Colonic mucosa (tissue), 4 donors: ENCODE results near the gene IDI1. TPM values are rescaled to one million over a fixed set of nuclear protein-coding genes. Genes with fewer than 3 reads are reported as not detected.

Source experiments
- DNase-seq: peaks from one replicate; pipeline ENCODE4 v3.0.0-alpha.2; 2020
- H3K27ac ChIP-seq: fragments of 200-600 bp; one replicate; pipeline ENCODE4 v1.8.0; 2021
- H3K27me3 ChIP-seq: fragments of 200-600 bp; one replicate; pipeline ENCODE4 v1.8.0; 2021
- H3K36me3 ChIP-seq: fragments of 200-600 bp; one replicate; pipeline ENCODE4 v1.8.0; 2021
- H3K4me1 ChIP-seq: fragments of 200-600 bp; one replicate; pipeline ENCODE4 v1.8.0; 2021; ENCODE audit warnings: mild to moderate bottlenecking
- H3K4me3 ChIP-seq: fragments of 200-600 bp; one replicate; pipeline ENCODE4 v1.8.0; 2021
- H3K9ac ChIP-seq, 2 donors: one replicate each; pipeline ENCODE4 v1.7.0; 2013; ENCODE audit warnings: control low read depth in 2 of 2, low read depth in 2 of 2, low read length in 2 of 2
- H3K9me3 ChIP-seq: fragments of 200-600 bp; one replicate; pipeline ENCODE4 v1.8.0; 2021
- intact Hi-C: fragments of 100-400 bp; cut with DNase I; formaldehyde crosslinking; loops from one replicate; pipeline ENCODE4 v1.14.1; 2022
- total RNA-seq, 2 donors: library from RNA; stranded (reverse); fragmentation: NEBNext Ultra II Directional in 1 of 2; extraction: Animal tissue kit (Norgen Biotek cat#: 25700) in 1 of 2; gene quantifications; one replicate each; pipeline ENCODE4 v1.2.1, GENCODE V29; 2021
- TF ChIP-seq, protein P1 (sequence below): fragments of 200-600 bp; IDR thresholded peaks from one replicate; pipeline ENCODE4 v1.8.0; 2022; ENCODE audit warnings: antibody characterized with exemption, mild to moderate bottlenecking
- donor health status: healthy.
- donor health status: DM: no; HTN: no; CAD: no.
- donor health status: DM: no; HTN: no; CAD: no.

IDI1 gene
- total RNA-seq, 2 donors from 2014 or later = 41.3 to 142 TPM

DNA sequence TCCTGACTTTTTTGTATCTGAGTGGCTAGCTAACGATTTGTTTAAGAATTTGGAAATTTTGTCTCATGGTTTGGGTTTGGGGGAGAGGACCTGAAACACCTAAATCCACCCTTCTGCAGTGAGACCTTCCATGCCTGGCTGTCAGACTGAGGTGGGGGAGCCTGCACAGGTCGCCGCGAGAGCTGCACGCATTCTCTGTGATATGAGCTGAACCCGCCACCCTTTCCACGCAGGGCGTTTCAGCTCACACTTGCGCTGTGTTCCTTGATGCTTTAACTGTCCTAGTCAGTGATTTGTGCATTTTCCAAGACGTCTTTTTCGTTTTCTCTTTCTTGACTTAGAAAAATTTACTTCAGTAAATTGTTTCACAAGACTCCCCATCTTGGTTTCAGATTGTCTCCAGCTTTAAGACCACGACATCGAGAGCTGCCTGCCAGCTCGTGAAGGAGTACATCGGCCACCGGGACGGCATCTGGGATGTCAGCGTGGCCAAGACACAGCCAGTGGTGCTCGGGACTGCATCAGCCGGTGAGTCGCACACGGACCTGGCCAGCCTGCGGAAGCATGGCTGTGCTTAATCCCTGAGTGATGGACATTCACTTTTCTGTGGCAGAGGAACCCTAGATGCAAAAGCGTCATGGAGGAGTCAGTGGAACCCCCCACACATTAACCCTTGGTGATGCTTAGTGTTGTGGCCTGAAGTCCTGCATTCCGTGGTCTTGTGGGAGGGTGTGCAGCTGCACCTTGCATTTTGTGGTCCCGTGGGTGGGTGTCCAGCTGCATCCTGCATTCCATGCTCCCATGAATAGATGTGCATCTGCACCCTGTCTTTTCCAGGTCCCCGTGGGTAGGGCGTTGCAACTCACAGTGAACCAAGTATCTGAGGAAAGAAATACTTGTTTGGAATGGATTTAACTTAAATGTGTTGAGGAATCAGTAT is 35.4 kb upstream of the IDI1 start:
- Histone ChIP-seq H3K27me3 (no peaks in the 10 kb centered on the region), H3K9ac (no peak overlapping the region), H3K36me3 (peaks cover 12% of the 10 kb centered on the region), H3K4me3 (no peak overlapping the region), H3K4me1 (no peaks in the 10 kb centered on the region), H3K9me3 (no peaks in the 10 kb centered on the region), H3K27ac (no peak overlapping the region)
- TF ChIP-seq, protein P1, sequence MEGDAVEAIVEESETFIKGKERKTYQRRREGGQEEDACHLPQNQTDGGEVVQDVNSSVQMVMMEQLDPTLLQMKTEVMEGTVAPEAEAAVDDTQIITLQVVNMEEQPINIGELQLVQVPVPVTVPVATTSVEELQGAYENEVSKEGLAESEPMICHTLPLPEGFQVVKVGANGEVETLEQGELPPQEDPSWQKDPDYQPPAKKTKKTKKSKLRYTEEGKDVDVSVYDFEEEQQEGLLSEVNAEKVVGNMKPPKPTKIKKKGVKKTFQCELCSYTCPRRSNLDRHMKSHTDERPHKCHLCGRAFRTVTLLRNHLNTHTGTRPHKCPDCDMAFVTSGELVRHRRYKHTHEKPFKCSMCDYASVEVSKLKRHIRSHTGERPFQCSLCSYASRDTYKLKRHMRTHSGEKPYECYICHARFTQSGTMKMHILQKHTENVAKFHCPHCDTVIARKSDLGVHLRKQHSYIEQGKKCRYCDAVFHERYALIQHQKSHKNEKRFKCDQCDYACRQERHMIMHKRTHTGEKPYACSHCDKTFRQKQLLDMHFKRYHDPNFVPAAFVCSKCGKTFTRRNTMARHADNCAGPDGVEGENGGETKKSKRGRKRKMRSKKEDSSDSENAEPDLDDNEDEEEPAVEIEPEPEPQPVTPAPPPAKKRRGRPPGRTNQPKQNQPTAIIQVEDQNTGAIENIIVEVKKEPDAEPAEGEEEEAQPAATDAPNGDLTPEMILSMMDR = no peak
- intact Hi-C loops = no loop called here
- no peak for DNase-seq

DNA sequence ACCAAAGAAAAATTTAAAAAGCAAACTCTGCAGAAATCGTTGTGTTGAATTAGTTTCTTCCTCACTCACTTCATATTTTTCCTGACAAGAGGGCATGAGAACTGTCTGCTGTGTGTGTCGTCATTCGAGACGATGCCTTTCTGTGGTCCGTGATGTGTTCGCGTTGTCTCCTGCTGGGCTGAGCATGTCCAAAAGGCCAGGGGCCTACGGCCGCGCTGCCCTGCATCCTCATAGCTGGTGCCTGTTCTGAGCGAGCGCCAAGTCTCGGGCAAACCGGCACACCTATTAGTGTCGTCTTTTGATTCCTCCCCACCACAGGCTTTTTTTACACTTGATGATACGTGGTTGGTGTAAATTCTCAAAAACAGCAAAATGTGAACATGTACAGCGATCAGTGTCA is 34.7 kb upstream of the IDI1 start:
- Histone ChIP-seq H3K4me1 (no peaks in the 10 kb centered on the region), H3K27me3 (no peaks in the 10 kb centered on the region), H3K9ac (no peak overlapping the region), H3K4me3 (no peak overlapping the region), H3K9me3 (no peaks in the 10 kb centered on the region), H3K27ac (no peak overlapping the region), H3K36me3 (peaks cover 12% of the 10 kb centered on the region)
- DNase-seq = no peak
- TF ChIP-seq, protein P1 = no peak
- intact Hi-C loops = no loop called here

DNA sequence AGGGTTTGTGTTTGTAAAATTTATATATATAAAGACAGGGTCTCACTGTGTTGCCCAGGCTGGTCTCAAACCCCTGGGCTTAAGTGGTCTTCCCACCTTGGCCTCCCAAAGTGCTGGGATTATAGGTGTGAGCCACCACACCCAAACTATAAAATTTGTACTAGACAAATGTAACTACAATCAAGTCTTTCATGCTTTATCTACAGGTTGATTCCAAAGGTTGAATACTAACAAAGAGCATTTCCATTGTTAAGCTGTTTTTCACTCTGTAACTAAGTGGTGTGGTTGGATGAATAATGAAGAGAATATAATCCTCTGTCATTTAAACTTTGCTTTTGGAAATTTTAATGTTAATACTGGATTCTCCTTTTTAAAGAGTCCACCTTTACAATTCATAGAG is 29.7 kb upstream of the IDI1 start:
- H3K36me3 ChIP-seq = no peaks in the 10 kb centered on the region
- DNase-seq = no peak
- no peak overlapping the region for H3K9ac ChIP-seq
- TF ChIP-seq, protein P1 = no peak
- H3K27me3 ChIP-seq = no peaks in the 10 kb centered on the region
- H3K9me3 ChIP-seq = no peaks in the 10 kb centered on the region
- H3K4me3 ChIP-seq = no peak overlapping the region
- H3K4me1 ChIP-seq = no peaks in the 10 kb centered on the region
- intact Hi-C loops = no loop called here
- peak overlapping the region; percentile 39 for H3K27ac ChIP-seq

DNA sequence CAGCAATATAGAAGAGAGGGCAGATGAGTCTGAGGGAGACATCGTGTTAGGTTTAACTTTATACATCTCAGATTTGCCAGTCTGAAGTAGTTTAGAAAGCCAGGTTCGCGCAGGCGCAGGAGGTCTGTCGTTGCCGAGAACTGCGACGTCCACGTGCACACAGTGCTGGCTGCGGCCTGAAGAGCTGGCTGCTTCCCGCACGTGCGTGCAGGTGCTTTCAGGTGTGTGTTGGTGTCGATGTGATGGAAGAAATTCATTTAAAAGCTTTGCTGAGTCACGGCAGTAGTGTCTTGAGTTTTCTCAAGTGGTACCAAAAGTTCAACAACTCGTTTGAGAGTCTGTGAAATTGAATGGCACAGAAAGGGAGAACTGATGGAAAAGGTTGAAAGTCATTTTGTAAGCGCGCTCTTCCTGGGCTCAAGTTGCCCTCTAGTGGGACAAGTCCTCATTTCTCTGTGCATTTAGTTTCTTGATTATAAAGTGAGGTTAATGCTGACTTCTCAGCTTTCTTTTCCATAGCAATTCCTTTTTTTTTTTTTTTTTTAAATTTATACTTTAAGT is 25.9 kb upstream of the IDI1 start:
- H3K27me3 ChIP-seq = no peaks in the 10 kb centered on the region
- peaks cover 3% of the 10 kb centered on the region for H3K36me3 ChIP-seq
- intact Hi-C loops = no loop called here
- no peaks in the 10 kb centered on the region for H3K9me3 ChIP-seq
- no peaks in the 10 kb centered on the region for H3K4me1 ChIP-seq
- TF ChIP-seq, protein P1 = no peak
- H3K4me3 ChIP-seq = no peak overlapping the region
- DNase-seq = no peak
- no peak overlapping the region for H3K9ac ChIP-seq
- no peak overlapping the region for H3K27ac ChIP-seq

DNA sequence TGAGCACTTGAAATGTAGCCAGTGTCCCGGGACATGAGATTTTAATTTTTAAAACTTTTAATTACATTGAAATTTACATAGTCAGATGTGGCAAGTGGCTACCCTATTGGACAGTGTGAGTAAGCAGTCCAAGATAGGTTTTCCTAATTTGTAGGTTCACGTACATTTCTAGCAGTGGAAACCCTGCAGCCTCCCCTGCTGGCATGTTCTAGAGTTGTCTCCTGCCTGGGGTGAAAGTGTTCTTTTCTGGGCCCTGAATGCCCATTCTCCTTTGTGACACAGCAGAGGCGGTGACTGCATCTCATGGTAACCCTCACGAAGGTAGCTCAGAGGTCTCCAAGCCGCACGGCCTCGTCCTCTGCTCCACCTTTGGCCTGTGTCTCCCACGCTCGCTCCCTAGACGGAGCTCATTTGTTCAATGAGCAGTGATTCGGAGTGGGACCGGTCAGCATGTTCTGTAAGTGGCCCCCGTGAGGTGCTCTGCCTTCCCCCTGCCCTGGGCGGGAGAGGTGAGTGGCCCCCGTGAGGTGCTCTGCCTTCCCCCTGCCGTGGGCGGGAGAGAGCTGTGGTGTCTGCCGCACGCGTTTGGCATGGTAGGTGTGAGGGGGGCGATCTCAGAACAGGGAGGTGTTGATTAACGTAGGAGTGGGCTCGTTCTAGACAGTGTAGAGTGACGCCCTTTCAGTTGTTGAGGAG is 25.3 kb upstream of the IDI1 start:
- H3K27ac ChIP-seq = no peak overlapping the region
- intact Hi-C loops = no loop called here
- H3K9me3 ChIP-seq = no peaks in the 10 kb centered on the region
- TF ChIP-seq, protein P1 = no peak
- no peaks in the 10 kb centered on the region for H3K27me3 ChIP-seq
- H3K4me1 ChIP-seq = no peaks in the 10 kb centered on the region
- no peak overlapping the region for H3K4me3 ChIP-seq
- peaks cover 3% of the 10 kb centered on the region for H3K36me3 ChIP-seq
- no peak overlapping the region for H3K9ac ChIP-seq
- no peak for DNase-seq
